IPS-11a (cell line): ENCODE data around the gene GCA.
A peak's percentile ranks its signal among the peaks of the same experiment; 100 is the strongest.

ENCODE experiments used
- H3K4me3 ChIP-seq: one replicate; pipeline ENCODE4 v1.5.1; 2013; ENCODE audit warnings: low read depth, low read length, control low read depth

Gene GCA

DNA sequence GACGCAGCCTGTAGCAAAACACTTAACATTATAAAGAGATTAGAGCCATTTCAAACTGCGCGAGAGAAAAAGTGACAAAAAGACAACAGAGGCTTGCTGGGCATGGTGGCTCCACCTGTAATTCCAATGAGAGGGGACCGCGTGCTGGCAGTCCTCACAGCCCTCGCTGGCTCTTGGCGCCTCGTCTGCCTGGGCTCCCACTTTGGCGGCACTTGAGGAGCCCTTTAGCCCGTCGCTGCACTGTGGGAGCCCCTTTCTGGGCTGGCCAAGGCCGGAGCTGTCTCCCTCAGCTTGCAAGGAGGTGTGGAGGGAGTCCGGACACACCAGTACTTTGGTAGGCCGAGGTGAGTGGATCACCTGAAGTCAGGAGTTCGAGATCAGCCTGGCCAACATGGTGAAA is 16.1 kb upstream of the GCA start:
- H3K4me3 ChIP-seq, result no peak overlapping the region

DNA sequence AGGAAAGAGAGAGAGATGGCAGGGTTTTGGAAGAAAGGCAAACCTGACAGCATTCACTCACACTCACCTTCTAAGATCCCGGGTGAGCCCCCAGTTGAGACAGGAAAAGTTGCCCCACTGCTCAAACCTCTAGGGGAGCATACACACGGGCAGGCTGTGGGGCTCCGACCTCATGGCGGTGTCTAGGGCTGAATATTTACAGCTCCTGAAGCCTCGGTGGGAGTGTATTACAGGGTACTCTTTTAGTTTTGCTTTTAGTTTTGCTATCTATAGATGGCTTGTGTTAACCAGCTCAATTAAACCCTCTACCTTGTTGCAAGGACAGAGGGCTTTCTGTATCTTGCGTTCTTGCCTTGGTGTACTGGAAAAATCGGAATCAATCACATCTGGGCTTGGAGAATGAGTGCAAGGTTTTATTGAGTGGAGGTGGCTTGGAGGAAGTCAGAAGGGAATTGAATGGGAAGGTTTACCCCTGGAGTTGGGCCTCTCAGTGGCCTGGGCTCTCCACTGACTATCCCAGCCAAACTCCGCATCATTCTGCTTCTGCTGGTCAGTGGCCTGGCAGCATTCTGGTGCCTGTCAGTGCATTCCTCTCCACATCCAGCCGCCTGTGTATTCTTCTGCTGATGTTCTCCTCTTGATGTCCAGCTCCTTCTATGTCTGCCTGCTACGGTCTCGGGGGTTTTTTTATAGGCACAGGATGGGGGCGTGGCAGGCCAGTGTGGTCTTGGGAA is 15.3 kb upstream of the GCA start:
- no peak overlapping the region for H3K4me3 ChIP-seq

DNA sequence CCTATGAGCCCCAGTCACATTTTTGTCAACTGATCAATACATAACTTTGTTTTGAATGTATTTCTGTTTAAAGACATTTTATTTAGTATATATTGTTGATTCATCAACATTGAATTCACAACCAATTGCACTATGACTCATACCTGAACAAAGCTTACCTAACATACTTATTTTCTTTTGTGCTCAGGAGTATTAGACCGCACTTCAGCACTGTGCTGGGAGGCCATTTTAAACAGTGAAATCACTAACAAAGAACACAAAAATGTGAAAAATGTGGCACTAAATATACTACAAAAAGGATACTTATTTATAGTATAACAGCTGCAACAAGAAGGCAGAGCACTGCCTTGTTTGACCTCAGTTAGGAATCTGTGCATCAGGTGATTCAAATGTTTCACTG is 13.1 kb upstream of the GCA start:
- no peak overlapping the region for H3K4me3 ChIP-seq

DNA sequence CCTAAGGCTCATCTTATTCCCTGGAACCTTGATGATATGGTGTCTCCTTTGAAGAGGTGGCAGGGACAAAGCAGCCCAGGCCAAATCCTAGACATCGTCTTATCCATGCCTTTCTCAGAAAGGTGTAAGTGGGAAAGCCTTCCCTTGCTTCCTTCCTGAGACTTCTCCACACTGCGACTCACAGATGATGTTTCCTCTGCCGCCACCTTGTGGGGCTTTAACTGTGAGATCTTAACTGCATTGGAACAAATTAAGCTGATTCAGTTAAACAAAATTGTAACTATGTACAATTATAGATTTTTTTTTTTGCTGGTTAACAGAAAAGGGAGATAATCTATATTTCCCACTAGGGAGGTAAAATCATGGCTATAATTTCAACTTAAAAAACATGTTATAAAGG is 10.0 kb upstream of the GCA start:
- H3K4me3 ChIP-seq, result no peak overlapping the region

DNA sequence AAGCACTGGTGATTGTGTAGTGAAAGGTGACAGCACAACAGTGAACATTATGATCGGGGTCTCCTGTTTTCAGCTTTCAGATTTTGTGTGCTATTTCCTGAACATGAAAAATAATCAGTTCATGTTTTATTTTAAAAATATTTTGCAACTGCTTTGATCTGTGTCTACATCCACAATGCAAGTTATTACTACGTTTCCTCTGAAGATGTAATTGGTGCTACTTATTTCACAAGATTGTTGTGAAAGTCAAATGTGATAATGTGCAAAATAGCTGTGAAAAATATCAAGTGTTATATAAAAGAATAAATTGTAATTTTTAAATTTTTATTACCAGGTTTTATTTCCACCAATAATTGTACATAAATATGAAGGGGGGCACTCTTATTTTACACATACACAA is 6.1 kb upstream of the GCA start:
- H3K4me3 ChIP-seq, result no peak overlapping the region

DNA sequence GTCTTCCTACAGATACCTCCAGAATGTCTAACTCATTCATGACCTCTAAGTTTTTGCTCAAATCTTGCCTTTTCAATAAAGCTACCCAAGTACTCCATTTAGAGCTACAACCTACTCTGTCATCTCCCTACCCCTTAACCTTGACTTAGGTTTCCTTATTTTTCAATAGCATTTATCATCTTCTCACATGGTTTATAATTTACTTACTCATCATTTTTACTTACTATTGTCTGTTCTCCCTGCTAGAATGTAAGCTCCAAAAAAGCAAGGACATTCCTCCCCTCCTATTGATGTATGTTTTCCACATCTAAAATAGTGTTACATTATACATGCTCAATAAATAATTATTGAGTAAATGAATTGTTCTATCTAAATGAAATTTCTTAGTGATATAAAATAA is 3.1 kb upstream of the GCA start:
- H3K4me3 ChIP-seq, result no peak overlapping the region

DNA sequence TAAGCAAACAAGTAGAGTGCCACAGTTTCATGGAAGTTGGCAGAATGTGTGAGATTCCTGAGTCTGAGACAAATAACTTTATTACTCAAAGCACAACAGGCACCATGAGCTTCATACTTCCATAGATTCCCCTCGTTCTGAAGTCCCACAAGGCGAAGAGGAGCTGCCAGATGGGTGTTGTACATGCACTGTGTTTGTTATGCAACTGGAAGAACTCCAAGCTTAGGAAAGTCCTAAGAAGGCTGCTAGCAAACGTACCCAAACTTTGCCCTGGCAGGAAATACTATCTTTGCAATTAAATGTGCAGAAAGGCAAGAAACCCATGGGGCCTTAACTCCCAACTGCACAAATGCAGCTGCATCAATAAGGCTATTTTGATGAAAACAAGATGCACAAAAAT is 1.6 kb upstream of the GCA start:
- no peak overlapping the region for H3K4me3 ChIP-seq

DNA sequence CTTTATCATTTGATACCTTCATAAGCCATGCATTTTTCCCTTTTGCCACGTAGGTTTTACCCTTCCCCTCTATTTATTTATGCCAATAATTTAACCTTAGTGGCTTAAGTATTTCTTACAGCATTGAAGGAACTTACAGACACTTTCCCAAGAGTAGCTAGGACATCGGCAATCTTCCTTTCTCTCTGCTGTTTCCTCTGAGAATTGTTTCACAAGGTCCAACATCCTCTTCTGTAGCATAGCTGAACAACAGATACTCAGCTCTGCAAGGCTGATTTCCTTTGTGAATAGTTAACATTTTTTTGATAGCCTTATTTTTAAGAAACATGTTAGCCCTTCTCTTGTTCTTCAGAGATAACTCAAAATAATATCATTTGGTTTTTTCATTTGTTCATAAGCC is 1.1 kb upstream of the GCA start:
- no peak overlapping the region for H3K4me3 ChIP-seq

DNA sequence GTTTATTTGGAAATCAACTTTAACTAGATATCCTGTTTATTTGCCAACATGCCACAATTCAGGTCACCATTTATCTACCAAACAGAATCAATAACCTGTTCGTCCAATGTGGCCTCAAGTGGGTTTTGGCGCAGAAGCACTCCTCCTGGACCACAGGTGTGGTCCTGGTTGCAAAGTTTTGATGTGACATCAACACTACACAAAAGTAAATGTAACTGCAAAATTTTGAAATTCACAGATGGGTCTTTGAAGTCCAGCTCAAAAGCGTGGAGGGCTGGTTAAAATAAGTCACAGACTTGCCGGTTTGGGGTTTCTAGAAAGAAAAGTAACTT is 474 bp upstream of the GCA start:
- H3K4me3 ChIP-seq, result peak overlapping the region; percentile 81

DNA sequence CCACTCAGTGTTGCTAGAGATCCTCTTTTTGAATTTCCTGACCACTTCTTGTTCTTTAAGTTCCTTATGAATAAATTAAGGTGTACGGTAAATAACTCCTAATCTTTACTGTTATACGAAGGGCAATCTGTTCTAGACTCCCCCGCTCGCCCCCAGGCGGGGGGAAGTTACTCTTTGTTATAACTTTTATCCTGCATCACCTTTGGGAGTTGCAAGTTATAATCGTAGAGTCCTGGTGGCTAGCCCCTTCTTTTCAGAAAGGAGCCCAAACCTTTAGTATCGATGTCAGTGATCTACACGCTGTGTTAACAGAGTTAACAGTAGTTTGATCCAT is 652 bp downstream of the GCA start:
- H3K4me3 ChIP-seq, result peak overlapping the region; percentile 81

DNA sequence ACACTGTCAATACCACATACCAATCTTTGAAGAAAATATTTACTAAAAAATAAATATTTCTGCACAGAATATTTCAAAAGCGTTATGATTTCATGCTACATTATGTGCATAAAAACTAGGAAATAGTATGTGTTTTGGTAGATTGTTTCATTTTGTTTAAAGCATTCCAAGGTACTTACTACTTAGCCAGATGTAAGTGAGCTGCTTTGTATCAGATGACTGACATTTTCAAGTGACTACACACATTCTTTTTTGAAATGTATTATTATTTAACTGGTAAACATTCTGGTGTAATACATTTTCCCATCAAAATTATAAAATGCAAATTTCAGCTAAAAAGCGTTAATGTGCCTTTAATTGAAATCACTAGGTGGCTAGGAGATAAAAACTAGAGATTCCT is 21.5 kb downstream of the GCA start:
- no peak overlapping the region for H3K4me3 ChIP-seq

DNA sequence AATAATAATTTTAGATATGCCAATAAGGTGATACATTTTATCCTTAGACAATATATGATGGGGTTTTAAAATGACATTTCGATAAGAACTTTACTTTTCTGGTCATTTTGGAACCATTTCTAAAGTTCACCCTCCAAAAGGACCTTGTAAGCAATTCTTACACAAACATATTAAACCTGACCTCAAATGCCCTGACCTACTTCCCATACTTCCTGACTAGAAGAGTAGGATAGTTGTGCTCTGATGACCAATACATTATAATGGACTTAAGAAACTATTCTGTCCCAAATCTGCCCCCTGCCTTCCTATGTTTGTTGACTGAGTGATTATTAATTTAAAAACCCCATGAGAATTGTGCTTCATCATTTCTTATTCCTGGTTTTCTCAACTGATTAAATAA is 24.6 kb downstream of the GCA start:
- H3K4me3 ChIP-seq, result no peak overlapping the region

DNA sequence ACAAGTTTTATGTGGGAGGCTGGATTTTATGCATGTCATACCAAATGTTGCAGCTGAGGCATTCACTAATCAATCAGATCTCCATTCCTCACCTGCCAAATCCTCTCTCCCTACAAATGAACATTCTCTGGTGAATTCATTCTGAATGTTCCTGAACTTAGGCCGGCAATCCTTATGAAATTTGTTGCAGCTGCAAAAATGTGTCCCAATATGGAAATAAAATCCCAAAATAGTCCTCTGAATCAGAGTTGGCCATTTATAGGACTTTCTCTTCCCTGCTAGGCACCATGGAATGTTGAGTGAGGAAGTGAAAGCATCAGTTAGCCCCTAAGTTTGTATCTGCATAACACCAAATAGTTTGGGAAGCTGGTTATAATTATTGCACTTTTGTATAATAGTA is 25.6 kb downstream of the GCA start:
- H3K4me3 ChIP-seq, result no peak overlapping the region

DNA sequence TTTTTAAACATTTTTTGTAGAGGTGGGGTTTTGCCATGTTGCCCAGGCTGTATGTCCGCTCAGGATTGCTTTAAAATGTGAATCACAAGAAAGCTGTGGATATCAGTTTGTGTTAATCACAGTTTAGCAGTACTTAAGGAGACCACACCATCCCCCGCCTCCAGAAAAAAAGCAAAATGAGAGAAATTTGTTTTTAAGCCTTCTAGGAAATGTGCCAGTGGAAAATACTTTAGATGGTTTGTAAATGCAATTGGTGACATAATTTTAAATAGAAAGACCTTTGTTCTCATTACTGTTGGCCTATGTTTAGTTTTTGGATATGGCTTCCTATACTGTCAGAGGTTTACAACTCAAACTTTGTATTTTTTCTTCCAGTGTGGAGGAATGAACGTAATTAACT is 27.0 kb downstream of the GCA start:
- no peak overlapping the region for H3K4me3 ChIP-seq

DNA sequence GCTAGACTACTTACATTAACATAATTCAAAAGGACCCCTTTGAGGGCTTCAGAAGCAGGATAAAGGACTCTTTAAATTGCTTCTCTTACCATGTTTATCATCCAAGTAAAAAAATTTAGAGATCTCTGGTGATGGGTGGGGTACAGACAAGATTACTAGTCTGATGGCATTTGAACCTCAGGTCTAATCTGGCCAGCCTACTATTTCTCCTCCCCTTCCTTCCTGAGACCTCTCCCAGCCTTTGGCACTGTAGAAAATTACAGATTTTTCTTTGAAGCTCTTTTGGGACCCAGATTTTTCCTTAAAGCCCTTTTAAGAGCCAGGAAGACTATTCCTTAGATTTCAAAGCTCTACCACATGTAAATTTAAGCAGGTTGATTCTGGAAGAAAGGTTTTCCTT is 28.9 kb downstream of the GCA start:
- H3K4me3 ChIP-seq, result no peak overlapping the region

DNA sequence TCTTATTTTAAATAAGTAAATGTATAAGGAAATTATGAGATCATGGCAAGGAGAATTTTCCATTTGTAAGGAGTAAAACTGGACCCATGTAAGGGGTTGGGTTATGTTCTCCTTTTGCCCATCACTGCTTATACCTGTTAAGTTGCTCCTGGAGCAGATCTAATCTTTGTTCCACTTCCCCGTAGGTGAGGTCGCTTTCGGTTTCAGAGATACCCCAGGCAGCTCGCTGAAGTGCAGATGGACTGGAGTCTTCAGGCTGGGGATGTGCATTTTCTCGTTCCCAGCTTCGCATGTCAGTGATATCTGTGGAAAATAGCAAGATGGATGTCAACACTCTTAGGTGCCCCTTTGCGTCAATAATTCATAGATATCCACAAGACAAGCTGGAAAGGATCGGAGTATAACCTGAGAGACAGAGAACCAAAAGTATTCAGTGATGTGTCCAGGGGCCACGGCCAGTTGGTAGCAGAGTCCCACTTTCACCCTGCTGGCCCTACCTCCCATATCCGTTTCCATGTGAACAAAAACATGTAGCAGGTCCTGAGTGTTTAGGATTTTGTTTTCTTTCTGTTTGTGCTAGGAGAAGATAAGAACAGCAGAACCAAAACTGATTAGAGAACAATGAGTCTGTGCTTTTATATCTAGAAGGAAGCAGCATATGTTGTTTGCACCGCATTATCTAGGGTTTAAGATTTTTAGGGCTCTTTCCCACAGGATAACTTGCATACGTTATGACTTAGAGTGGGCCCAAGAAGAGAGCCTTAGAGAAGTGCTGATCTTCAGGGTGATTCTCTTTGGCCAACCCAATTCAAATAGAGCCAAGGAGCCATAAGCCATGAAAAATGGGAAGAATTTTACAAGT is 36.0 kb downstream of the GCA start:
- H3K4me3 ChIP-seq, result no peak overlapping the region

DNA sequence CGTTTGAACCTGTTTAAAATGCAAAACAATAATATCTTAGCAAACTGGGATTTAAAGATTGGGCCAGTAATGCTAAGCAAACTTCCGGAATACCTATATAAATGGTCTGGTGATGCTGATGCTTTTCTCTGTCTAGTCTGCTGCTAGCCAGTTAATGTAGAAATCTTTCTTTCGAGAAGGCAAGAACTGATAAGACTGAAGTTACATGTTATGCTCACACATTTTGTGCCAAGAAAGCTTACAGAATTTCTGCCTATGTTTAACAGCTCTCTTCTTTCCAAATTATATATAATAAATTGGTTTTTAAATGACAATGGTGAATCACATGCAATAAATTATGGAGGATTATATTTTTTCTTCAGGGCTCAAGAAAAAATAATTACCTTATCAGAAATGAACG is 37.9 kb downstream of the GCA start:
- no peak overlapping the region for H3K4me3 ChIP-seq

DNA sequence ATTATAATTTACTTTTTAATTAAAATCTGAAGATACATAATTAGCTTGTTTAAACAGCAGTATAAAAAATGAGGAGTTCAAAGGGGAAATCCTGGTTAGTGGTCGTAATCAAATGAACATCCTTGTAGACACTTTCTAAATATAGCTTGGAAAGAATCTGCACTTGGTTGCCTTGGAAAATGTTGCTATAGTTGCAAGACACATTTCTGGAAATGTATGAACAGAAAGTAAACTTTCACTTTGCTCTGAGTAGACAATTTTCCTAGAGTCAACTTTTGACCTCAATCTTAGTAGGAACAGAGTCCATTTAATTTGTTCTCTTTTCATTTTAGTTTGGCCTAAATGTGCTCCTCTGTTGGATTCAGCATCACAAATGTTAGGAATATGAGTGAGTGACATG is 38.3 kb downstream of the GCA start:
- H3K4me3 ChIP-seq, result no peak overlapping the region

DNA sequence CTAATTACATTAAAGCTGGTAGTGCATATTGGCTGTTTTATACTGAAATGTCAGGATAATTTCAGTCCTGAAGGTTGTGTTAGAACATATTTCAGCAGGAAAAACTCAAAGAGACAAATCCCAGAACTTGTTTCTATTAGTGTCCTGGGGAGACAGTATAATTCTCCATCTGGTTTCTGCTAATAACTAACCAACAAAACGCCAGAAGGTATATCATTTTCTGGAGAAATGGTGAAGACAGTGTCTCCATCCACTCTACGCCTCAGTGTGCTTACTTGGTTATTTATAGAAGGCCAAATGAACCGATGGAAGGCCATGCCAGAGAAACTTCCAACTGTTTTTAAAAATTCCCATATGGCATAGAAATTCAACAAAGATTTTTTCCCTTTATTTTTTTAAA is 41.6 kb downstream of the GCA start:
- H3K4me3 ChIP-seq, result no peak overlapping the region

DNA sequence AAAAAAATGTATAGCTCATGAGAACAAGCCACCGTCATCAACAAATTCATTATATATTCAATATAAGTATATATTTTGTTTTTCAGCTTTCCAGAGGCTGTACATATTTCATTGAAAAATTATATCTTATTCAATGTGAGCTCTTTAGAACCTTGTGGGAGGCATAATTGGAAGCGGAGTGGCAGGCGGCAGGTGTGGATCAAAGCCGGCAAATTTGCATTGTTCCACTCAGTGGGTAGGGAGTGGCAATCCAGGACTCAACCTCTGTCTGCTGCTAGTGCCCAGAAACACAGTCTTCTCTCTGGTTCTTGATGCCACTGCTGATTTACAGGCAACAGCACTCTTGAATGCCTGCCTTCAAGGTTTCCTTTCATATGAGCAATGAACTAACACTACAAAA is 46.9 kb downstream of the GCA start:
- no peak overlapping the region for H3K4me3 ChIP-seq

DNA sequence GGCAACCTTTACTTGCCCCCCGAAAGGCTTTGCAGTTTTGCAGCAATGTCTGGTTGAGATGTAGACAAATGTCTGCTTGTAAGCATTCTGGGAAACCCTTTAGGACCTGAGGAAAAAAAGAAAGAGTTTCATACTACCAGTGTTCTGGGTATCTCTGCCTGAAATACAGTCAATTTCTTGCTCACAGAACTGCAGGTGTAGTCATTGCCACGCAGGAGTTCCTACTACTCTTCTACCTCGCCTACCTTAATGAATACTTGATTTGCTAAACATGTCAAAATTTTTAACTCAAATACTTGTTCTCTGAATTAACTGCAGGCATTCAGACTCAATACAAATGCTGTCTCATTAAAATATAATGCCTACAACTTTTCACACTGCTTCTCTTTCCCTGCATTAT is 56.4 kb downstream of the GCA start:
- no peak overlapping the region for H3K4me3 ChIP-seq

DNA sequence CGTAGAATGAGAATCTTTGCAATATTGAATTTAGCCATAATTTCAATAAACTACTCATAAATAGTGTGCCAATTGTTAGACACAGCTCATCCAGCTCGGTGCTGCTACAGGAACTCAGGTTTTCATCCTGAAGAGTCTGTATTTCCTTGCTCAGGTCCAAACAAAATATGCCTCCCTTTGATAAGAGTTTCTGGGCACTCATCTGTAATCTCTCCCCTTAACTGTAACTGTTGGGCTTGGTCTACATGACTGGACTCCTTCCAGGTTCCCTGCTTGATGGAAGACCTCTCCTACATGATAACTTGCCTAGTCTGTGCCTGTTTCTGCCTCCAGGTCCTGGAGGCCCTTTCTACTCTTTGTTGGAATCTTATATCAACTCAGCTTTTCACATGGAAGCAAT is 57.9 kb downstream of the GCA start:
- no peak overlapping the region for H3K4me3 ChIP-seq

DNA sequence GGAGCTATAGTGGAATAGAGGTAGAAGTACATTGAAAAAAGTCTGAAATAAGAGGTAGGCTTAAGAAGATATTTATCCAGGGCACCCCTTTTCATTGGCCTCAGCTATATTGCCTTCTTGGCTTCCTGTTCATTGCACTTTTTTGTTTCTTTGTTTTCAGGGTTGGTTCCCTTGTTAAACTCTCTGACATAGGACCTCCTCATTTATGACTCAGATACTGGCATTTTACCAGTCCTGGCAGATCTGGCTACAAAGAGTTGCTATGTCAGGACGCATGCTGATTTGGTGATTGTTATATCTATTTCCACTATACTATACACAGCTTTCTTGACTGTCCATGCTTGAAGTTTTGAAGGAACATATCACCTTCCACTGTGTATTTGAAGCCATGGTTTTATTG is 60.0 kb downstream of the GCA start:
- H3K4me3 ChIP-seq, result no peak overlapping the region
